WERI-Rb-1 (cell line): Measurements from ENCODE around the gene ALCAM.

ENCODE experiments used
- DNase-seq: peaks from one replicate; pipeline ENCODE4 v3.0.0-alpha.2; 2020
- H3K27ac ChIP-seq: fragments of 250-450 bp; sonication (Bioruptor Pico); 2 replicates; pipeline ENCODE4 v1.5.1; 2020; ENCODE audit warnings: mild to moderate bottlenecking, moderate library complexity
- H3K27me3 ChIP-seq: fragments of 250-450 bp; sonication (Bioruptor Pico); 2 replicates; pipeline ENCODE4 v1.5.1; 2021; ENCODE audit warnings: mild to moderate bottlenecking, low read depth, moderate library complexity; ENCODE audit not compliant: insufficient read depth, severe bottlenecking
- H3K36me3 ChIP-seq: fragments of 250-450 bp; sonication (Bioruptor Pico); 2 replicates; pipeline ENCODE4 v1.5.1; 2020; ENCODE audit warnings: mild to moderate bottlenecking, moderate library complexity
- H3K4me3 ChIP-seq: 2 replicates; pipeline ENCODE4 v1.5.1; 2011; ENCODE audit warnings: low read depth, mild to moderate bottlenecking, control low read depth, low read length
- H3K9me3 ChIP-seq: fragments of 250-450 bp; sonication (Bioruptor Pico); 2 replicates; pipeline ENCODE4 v1.5.1; 2021; ENCODE audit warnings: mild to moderate bottlenecking, moderate library complexity; ENCODE audit not compliant: severe bottlenecking
- CTCF ChIP-seq: IDR thresholded peaks from 2 replicates; pipeline ENCODE4 v1.5.1; 2011; ENCODE audit warnings: low read depth, mild to moderate bottlenecking, control low read depth, inconsistent platforms, low read length

The ALCAM gene

GRCh38 chr3:105458518-105459215, 92.0 kb downstream of the ALCAM start:
- H3K27me3 ChIP-seq = no peaks in the 10 kb centered on the region
- TF ChIP-seq CTCF = no peak
- H3K4me3 ChIP-seq = no peak overlapping the region
- DNase-seq = no peak
- H3K9me3 ChIP-seq = no peaks in the 10 kb centered on the region
- no peaks in the 10 kb centered on the region for H3K36me3 ChIP-seq
- H3K27ac ChIP-seq = no peak overlapping the region

- H3K27me3 ChIP-seq = no peaks in the 10 kb centered on the region
- DNase-seq = no peak
- no peaks in the 10 kb centered on the region for H3K9me3 ChIP-seq
- TF ChIP-seq CTCF = no peak
- H3K36me3 ChIP-seq = no peaks in the 10 kb centered on the region
- no peak overlapping the region for H3K27ac ChIP-seq
- no peak overlapping the region for H3K4me3 ChIP-seq
These were observed 93.0 kb downstream of the ALCAM start for GRCh38 chr3:105459566-105460290.

GRCh38 chr3:105463620-105464019, 96.9 kb downstream of the ALCAM start:
- TF ChIP-seq CTCF = no peak
- DNase-seq = no peak
- Histone ChIP-seq H3K27ac (no peak overlapping the region), H3K9me3 (no peaks in the 10 kb centered on the region), H3K4me3 (no peak overlapping the region), H3K36me3 (no peaks in the 10 kb centered on the region), H3K27me3 (no peaks in the 10 kb centered on the region)

GRCh38 chr3:105465251-105465853, 98.6 kb downstream of the ALCAM start:
- TF ChIP-seq CTCF = no peak
- H3K27ac ChIP-seq = no peak overlapping the region

GRCh38 chr3:105466072-105466471, 99.4 kb downstream of the ALCAM start:
- DNase-seq = no peak
- Histone ChIP-seq H3K27me3 (no peaks in the 10 kb centered on the region), H3K27ac (no peak overlapping the region), H3K9me3 (no peaks in the 10 kb centered on the region), H3K4me3 (no peak overlapping the region), H3K36me3 (no peaks in the 10 kb centered on the region)
- no peak for TF ChIP-seq CTCF

More at GRCh38 chr3:105465251-105465853, 98.6 kb downstream of the ALCAM start:
- H3K4me3 ChIP-seq = no peak overlapping the region
- H3K36me3 ChIP-seq = no peaks in the 10 kb centered on the region
- H3K9me3 ChIP-seq = no peaks in the 10 kb centered on the region
- H3K27me3 ChIP-seq = no peaks in the 10 kb centered on the region
- no peak for DNase-seq
